GM23338 (cell line): Measurements from ENCODE around the gene RBFOX1.

ENCODE experiments used
- CREB1 ChIP-seq: fragments of 250-450 bp; sonication (Bioruptor Pico); IDR thresholded peaks from 2 replicates; pipeline ENCODE4 v1.5.0; 2020; ENCODE audit warnings: low read depth, mild to moderate bottlenecking, moderate library complexity
- ETS1 ChIP-seq: IDR thresholded peaks from 2 replicates; pipeline ENCODE4 v1.6.1; 2016; ENCODE audit warnings: antibody characterized with exemption
- EZH2 ChIP-seq: fragments of 200-600 bp; sonication (generic); IDR thresholded peaks from one replicate; pipeline ENCODE4 v1.8.0; 2017; ENCODE audit warnings: antibody characterized with exemption, mild to moderate bottlenecking, low read depth; ENCODE audit not compliant: unreplicated experiment
- EZH2phosphoT487 ChIP-seq: fragments of 200-600 bp; sonication (generic); IDR thresholded peaks from one replicate; pipeline ENCODE4 v1.8.1; 2018; ENCODE audit warnings: antibody characterized with exemption; ENCODE audit not compliant: unreplicated experiment
- POLR2AphosphoS5 ChIP-seq: IDR thresholded peaks from 2 replicates; pipeline ENCODE4 v1.6.1; 2016; ENCODE audit warnings: antibody characterized with exemption, low read depth
- ZNF462 ChIP-seq: fragments of 250-450 bp; sonication (Bioruptor Pico); IDR thresholded peaks from 2 replicates; pipeline ENCODE4 v1.5.0; 2020; ENCODE audit warnings: mild to moderate bottlenecking, moderate library complexity
- TF ChIP-seq, protein P1 (sequence below), 2 experiments: fragments of 200-600 bp in 1 of 2; sonication (generic) in 1 of 2; conservative IDR thresholded peaks; 2 replicates each; pipeline versions ENCODE4 v1.5.1 to v1.6.1; 2016 to 2017; ENCODE audit warnings: antibody characterized with exemption in 2 of 2, low read depth in 2 of 2, mild to moderate bottlenecking in 2 of 2, moderate library complexity in 1 of 2
- TF ChIP-seq, protein P2 (sequence below): IDR thresholded peaks from one replicate; pipeline ENCODE4 v1.6.1; 2018; ENCODE audit warnings: antibody characterized with exemption; ENCODE audit not compliant: unreplicated experiment

DNA sequence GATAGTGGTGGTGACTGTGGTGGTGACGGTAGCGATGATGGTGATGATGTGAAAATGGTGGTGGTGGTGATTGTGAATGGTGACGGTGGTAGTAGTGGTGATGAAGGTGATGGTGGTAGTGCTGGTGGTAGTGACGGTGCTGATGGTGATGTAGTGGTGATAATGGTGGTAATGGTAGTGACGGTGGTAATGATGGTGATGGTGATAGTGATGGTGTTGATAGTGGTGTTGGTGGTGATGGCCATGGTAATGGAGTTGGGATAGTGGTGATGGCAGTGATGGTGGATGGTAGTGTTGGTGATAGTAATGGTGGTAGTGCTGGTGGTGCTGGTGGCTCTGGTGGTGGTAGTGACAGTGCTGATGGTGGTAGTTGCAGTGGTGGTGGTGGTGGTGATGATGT lies 14.7 kb upstream of the RBFOX1 start:
- TF ChIP-seq, protein P1, sequence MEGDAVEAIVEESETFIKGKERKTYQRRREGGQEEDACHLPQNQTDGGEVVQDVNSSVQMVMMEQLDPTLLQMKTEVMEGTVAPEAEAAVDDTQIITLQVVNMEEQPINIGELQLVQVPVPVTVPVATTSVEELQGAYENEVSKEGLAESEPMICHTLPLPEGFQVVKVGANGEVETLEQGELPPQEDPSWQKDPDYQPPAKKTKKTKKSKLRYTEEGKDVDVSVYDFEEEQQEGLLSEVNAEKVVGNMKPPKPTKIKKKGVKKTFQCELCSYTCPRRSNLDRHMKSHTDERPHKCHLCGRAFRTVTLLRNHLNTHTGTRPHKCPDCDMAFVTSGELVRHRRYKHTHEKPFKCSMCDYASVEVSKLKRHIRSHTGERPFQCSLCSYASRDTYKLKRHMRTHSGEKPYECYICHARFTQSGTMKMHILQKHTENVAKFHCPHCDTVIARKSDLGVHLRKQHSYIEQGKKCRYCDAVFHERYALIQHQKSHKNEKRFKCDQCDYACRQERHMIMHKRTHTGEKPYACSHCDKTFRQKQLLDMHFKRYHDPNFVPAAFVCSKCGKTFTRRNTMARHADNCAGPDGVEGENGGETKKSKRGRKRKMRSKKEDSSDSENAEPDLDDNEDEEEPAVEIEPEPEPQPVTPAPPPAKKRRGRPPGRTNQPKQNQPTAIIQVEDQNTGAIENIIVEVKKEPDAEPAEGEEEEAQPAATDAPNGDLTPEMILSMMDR (conservative IDR thresholded peaks at IDR 0.05; ENCODE audit: low read depth in 2 of 2), result no peak
- TF ChIP-seq EZH2phosphoT487 (no peak), EZH2 (no peak), ZNF462 (CRISPR knock-in tag) (no peak), POLR2AphosphoS5 (no peak), ETS1 (no peak), CREB1 (no peak)
- TF ChIP-seq, protein P2, sequence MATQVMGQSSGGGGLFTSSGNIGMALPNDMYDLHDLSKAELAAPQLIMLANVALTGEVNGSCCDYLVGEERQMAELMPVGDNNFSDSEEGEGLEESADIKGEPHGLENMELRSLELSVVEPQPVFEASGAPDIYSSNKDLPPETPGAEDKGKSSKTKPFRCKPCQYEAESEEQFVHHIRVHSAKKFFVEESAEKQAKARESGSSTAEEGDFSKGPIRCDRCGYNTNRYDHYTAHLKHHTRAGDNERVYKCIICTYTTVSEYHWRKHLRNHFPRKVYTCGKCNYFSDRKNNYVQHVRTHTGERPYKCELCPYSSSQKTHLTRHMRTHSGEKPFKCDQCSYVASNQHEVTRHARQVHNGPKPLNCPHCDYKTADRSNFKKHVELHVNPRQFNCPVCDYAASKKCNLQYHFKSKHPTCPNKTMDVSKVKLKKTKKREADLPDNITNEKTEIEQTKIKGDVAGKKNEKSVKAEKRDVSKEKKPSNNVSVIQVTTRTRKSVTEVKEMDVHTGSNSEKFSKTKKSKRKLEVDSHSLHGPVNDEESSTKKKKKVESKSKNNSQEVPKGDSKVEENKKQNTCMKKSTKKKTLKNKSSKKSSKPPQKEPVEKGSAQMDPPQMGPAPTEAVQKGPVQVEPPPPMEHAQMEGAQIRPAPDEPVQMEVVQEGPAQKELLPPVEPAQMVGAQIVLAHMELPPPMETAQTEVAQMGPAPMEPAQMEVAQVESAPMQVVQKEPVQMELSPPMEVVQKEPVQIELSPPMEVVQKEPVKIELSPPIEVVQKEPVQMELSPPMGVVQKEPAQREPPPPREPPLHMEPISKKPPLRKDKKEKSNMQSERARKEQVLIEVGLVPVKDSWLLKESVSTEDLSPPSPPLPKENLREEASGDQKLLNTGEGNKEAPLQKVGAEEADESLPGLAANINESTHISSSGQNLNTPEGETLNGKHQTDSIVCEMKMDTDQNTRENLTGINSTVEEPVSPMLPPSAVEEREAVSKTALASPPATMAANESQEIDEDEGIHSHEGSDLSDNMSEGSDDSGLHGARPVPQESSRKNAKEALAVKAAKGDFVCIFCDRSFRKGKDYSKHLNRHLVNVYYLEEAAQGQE, result no peak
